ENCODE data around the gene CFAP251.

DNA sequence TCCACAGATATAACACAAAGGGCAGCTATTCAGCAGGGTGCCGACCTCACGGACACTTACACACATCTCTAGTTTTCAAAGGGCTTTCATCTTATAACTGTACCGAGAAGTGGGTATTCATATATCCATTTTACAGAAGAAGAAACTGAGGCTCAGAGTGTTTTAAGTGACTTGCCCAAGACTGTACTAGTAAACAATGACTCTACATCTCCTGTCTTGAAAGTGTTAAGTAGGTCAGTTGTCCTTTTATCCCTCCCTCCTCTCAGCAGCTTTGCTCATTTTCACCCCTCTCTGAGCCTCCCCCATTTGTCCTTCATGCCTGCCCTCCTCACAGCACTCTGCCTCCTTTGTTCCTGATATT lies 13.8 kb downstream of the CFAP251 start:
- TF ChIP-seq RFX5 (IDR thresholded peaks at IDR 0.05; ENCODE audit: low read depth, low read length), result no peak
- no peak for TF ChIP-seq PAX5 (IDR thresholded peaks at IDR 0.05; ENCODE audit: borderline replicate concordance, low read depth, low read length)
- TF ChIP-seq, protein P1, sequence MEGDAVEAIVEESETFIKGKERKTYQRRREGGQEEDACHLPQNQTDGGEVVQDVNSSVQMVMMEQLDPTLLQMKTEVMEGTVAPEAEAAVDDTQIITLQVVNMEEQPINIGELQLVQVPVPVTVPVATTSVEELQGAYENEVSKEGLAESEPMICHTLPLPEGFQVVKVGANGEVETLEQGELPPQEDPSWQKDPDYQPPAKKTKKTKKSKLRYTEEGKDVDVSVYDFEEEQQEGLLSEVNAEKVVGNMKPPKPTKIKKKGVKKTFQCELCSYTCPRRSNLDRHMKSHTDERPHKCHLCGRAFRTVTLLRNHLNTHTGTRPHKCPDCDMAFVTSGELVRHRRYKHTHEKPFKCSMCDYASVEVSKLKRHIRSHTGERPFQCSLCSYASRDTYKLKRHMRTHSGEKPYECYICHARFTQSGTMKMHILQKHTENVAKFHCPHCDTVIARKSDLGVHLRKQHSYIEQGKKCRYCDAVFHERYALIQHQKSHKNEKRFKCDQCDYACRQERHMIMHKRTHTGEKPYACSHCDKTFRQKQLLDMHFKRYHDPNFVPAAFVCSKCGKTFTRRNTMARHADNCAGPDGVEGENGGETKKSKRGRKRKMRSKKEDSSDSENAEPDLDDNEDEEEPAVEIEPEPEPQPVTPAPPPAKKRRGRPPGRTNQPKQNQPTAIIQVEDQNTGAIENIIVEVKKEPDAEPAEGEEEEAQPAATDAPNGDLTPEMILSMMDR (IDR thresholded peaks at IDR 0.05 in 2 of 3, conservative IDR thresholded peaks at IDR 0.05 in 1 of 3; ENCODE audit: control insufficient read depth in 2 of 3, extremely low read depth in 1 of 3, insufficient read depth in 1 of 3, low read depth in 3 of 3, low read length in 3 of 3), result no peak
- no peak for TF ChIP-seq CEBPB (IDR thresholded peaks at IDR 0.05; ENCODE audit: borderline replicate concordance in 1 of 2, low read depth in 2 of 2, low read length in 2 of 2)
- TF ChIP-seq SIN3A (IDR thresholded peaks at IDR 0.05; ENCODE audit: low read depth, low read length), result no peak
- no peak for TF ChIP-seq SUZ12 (IDR thresholded peaks at IDR 0.05; ENCODE audit: unreplicated experiment)
- TF ChIP-seq ZNF24 (IDR thresholded peaks at IDR 0.05), result no peak
- no peak for TF ChIP-seq JUNB (IDR thresholded peaks at IDR 0.05)
- no peak for TF ChIP-seq EZH2 (IDR thresholded peaks at IDR 0.05; ENCODE audit: borderline replicate concordance, control insufficient read depth, low read depth, low read length)
- no peak for TF ChIP-seq POLR2AphosphoS5 (IDR thresholded peaks at IDR 0.05; ENCODE audit: low read length)
- TF ChIP-seq EP300 (IDR thresholded peaks at IDR 0.05; ENCODE audit: borderline replicate concordance in 1 of 2, control insufficient read depth in 1 of 2, low read depth in 2 of 2, low read length in 2 of 2), result no peak
- no peak for TF ChIP-seq PAX8 (IDR thresholded peaks at IDR 0.05)

All from GM12878 (cell line).